Stimulated activated naive CD8-positive, alpha-beta T cell treated with anti-CD3 and anti-CD28 coated beads, Interleukin-15, amount 100 ng/mL, for 72 hours (primary cell): ENCODE results near the gene RANGAP1.
A peak's percentile ranks its signal among the peaks of the same experiment; 100 is the strongest.
"Not testable (repeated sequence)": the region's sequence is repeated elsewhere in the genome, so short reads cannot be mapped to it uniquely, and the experiment has no call there.

Experiments used
- ATAC-seq: fragments of 150-1000 bp; cut with Tn5 transposase; 2 replicates; pipeline ENCODE4 v1.10.0; 2021; ENCODE audit warnings: mild to moderate bottlenecking, moderate library complexity
- DNase-seq, 2 donors: peaks; one replicate each; pipeline ENCODE4 v3.0.0; 2021 to 2022
- H3K27ac Mint-ChIP-seq, 2 donors: one replicate each; pipeline ENCODE4 v1.8.0; 2022; ENCODE audit warnings: mild to moderate bottlenecking in 2 of 2, mixed read lengths in 2 of 2, moderate library complexity in 2 of 2
- H3K27me3 Mint-ChIP-seq: one replicate; pipeline ENCODE4 v1.8.0; 2022; ENCODE audit warnings: mixed read lengths
- H3K4me1 Mint-ChIP-seq: one replicate; pipeline ENCODE4 v1.8.0; 2022; ENCODE audit warnings: mild to moderate bottlenecking, mixed read lengths
- H3K4me3 Mint-ChIP-seq, 2 donors: one replicate each; pipeline ENCODE4 v1.8.0; 2022; ENCODE audit warnings: mild to moderate bottlenecking in 2 of 2, mixed read lengths in 2 of 2, moderate library complexity in 1 of 2
- H3K9me3 Mint-ChIP-seq, 2 donors: one replicate each; pipeline ENCODE4 v1.8.0; 2022; ENCODE audit warnings: mixed read lengths in 2 of 2

The RANGAP1 gene

DNA sequence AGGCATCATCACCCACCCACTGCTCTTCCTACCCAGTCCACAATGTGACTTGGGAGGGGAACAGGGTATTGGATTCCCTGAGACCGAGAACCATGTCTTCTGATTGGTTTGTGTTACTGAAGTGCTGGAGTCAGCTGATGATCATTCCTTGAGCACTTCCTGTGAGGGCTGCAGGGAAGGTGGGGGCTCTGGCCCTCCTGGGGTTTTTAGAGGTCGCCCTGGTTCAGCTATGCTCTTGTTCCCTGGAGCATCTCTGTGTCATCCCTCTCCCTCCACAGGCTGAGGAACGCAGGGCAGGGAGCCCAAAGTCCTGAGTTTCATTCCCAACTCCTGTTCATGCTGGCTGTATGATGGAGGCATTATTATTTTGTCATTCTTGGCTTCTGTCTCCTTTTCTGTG lies 22.1 kb upstream of the RANGAP1 start:
- Mint-ChIP-seq H3K4me1 (peaks cover 58% of the 10 kb centered on the region), H3K9me3 (no peaks in the 10 kb centered on the region), H3K4me3 (no peak overlapping the region), H3K27ac (peak overlapping the region in 1 of 2 donors; percentile 82), H3K27me3 (no peaks in the 10 kb centered on the region)
- no peak for DNase-seq
- ATAC-seq = no peak

DNA sequence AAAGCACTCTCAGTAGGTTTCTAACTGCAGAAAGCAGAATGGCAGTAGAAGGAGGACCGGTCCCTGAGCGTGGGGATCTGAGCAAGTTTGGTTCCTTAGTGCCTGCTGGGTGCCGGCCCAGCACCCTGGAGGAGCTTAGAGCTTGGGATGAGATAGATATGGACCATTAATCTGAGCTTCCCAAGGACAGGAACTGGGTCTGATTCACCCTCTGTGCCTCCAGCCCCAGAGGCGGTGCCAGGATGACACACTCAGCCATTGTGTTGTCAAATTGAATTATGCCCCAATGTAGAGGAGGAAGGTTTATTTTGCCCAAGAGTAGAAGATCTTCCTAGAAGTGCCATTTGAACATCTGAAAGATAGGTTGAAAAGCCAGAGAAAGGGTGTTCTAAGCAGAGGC lies 19.7 kb upstream of the RANGAP1 start:
- no peaks in the 10 kb centered on the region for H3K9me3 Mint-ChIP-seq
- H3K4me3 Mint-ChIP-seq = no peak overlapping the region
- H3K4me1 Mint-ChIP-seq = peaks cover 55% of the 10 kb centered on the region
- H3K27me3 Mint-ChIP-seq = no peaks in the 10 kb centered on the region
- no peak for DNase-seq
- H3K27ac Mint-ChIP-seq = peak overlapping the region in 1 of 2 donors; percentile 82
- ATAC-seq = no peak

DNA sequence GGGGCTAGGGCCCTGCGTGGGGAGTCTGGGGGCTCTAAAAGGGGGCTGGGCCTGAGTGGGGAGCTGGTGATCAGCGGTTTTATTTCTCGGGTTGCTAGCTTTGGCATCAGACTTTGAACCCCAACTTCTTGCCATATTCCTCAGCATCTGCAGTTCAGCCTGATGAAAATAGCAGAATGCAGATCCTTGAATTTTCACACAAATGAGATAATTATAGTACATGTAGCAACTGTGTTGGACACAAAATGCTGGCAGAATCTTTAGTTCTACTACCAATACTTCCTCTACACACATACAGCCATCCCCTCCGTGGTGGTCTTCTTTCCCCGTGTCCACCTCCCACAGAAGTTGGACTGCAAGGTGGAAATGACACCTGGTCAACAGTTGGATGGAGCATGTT lies 16.8 kb upstream of the RANGAP1 start:
- no peaks in the 10 kb centered on the region for H3K27me3 Mint-ChIP-seq
- peak overlapping the region; percentile 74 to 85 for H3K4me3 Mint-ChIP-seq
- peak overlapping the region; percentile 90 to 92 for H3K27ac Mint-ChIP-seq
- no peak for DNase-seq
- peaks cover 47% of the 10 kb centered on the region for H3K4me1 Mint-ChIP-seq
- ATAC-seq = no peak
- H3K9me3 Mint-ChIP-seq = no peaks in the 10 kb centered on the region

- DNase-seq = peak in 1 of 2 donors; percentile 10
- Mint-ChIP-seq H3K9me3 (no peaks in the 10 kb centered on the region), H3K27me3 (no peaks in the 10 kb centered on the region), H3K27ac (peak overlapping the region; percentile 90 to 92), H3K4me3 (peak overlapping the region; percentile 74 to 85), H3K4me1 (peaks cover 41% of the 10 kb centered on the region)
- peak; percentile 8 for ATAC-seq
Observed at GRCh38 chr22:41302021-41302767, 16.2 kb upstream of the RANGAP1 start.

- Mint-ChIP-seq H3K27me3 (no peaks in the 10 kb centered on the region), H3K4me1 (peaks cover 39% of the 10 kb centered on the region), H3K9me3 (no peaks in the 10 kb centered on the region), H3K4me3 (peak within 1 kb of the TSS; percentile 74 to 85), H3K27ac (peak within 1 kb of the TSS; percentile 89 to 90)
- peak; percentile 98 for ATAC-seq
- DNase-seq = peak; percentile 80 to 88
Observed at GRCh38 chr22:41301085-41302020, 15.4 kb upstream of the RANGAP1 start, which contains the start of gene ZC3H7B. TSS of gene ZC3H7B (plus strand) at chr22:41301525. CDS start at chr22:41320661, 19,136 bp downstream.

DNA sequence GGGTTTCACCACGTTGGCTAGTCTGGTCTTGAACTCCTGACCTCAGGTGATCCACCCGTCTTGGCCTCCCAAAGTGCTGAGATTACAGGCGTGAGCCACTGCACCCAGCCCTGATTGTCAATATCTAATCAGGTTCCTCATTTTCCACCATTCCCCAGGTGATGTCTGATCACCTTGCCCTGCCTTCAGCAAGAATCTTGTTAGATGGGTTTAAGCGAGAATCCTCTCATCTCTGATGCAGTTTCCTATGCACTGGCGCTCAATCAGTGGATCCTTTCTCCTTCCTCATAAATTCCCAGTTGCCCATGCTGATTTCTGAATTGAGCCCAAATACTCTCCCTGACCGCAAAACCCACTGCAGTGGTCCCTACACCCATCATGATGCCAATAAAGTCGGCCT lies 14.7 kb upstream of the RANGAP1 start:
- ATAC-seq = no peak
- Mint-ChIP-seq H3K27ac (peak overlapping the region in 1 of 2 donors; percentile 89), H3K9me3 (no peaks in the 10 kb centered on the region), H3K27me3 (no peaks in the 10 kb centered on the region), H3K4me1 (peaks cover 36% of the 10 kb centered on the region), H3K4me3 (peak overlapping the region; percentile 74 to 79)
- DNase-seq = no peak

DNA sequence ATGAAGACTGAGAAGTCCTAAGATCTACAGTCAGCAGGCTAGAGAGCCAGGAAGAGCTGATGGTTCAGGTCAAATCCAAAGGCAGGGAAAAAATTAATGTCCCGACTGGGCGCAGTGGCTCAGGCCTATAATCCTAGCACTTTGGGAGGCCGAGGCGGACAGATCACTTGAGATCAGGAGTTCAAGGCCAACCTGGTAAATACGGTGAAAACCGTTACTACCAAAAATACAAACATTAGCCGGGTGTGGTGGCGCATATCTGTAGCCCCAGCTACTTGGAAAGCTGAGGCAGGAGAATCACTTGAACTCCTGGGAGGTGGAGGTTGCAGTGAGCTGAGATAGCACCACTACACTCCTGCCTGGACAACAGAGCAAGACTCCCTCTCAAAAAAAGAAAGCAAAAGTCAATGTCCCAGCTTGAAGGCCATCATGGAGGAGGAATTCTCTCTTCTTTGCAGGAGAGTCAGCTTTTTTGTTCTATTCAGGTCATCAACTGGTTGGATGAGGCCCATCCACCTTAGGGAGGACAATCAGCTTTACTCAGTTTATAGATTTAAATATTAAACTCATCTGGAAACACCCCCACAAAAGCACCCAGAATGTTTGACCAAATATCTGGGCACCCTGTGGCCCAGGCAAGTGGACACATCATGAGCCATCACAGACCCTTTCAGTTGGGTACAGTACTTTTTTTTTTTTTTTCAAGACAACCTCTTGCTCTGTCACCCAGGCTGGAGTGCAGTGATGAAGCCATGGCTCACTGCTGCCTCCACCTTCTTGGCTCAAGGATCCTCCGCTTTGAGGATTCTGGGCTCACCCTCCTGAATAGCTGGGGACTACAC lies 11.1 kb upstream of the RANGAP1 start:
- Mint-ChIP-seq H3K27ac (no peak overlapping the region), H3K4me3 (no peak overlapping the region), H3K9me3 (no peaks in the 10 kb centered on the region), H3K27me3 (no peaks in the 10 kb centered on the region), H3K4me1 (peaks cover 6% of the 10 kb centered on the region)
- no peak for DNase-seq
- ATAC-seq = no peak

GRCh38 chr22:41294816-41295215 lies 8.8 kb upstream of the RANGAP1 start:
- not testable (repeated sequence) for H3K9me3 Mint-ChIP-seq, ATAC-seq

DNA sequence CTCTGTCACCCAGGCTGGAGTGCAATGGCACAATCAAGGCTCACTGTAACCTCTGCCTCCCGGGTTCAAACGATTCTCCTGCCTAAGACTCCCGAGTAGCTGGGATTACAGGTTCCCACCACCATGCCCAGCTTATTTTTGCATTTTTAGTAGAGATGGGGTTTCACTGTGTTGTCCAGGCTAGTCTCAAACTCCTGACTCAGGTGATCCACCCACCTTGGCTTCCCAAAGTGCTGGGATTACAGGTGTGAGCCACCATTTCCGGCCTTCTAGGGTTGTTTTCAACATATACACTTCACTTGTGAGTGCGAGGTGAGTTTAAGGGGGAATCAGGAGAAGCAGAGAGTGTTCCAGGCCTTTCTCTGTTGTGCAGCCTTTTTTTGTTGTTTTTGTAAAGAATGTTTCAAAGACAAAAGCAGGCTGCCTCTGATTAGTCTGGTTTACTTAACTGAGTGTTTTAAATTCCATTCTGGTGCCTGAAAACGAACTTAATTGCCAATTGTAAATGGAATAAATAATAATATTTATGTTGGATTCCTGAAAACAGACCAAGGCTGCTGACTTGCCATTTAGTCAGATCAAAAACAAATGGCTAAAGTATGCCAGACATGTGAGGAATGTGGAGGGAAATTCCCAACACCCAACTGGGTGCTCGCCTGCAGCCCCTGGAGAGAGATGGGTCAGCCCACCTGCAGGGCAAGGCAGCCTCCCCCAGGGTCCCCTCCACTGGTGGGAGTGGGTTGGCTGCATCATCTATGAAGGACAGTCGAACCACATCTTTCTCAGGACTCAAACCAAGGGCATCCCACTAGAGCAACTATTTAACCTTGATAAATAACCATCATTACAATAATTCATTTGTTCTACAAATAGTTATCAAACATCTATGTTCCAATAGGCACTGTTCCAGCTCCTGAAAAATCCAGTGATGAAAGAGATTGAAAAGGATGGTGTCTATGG lies 4.6 kb upstream of the RANGAP1 start:
- Mint-ChIP-seq H3K4me1 (peaks cover 15% of the 10 kb centered on the region), H3K4me3 (no peak overlapping the region), H3K9me3 (no peaks in the 10 kb centered on the region), H3K27ac (no peak overlapping the region), H3K27me3 (no peaks in the 10 kb centered on the region)
- ATAC-seq (no peak), DNase-seq (no peak)

More at GRCh38 chr22:41294816-41295215, 8.8 kb upstream of the RANGAP1 start:
- not testable (repeated sequence) for H3K27me3 Mint-ChIP-seq, H3K4me1 Mint-ChIP-seq, DNase-seq, H3K27ac Mint-ChIP-seq, H3K4me3 Mint-ChIP-seq

DNA sequence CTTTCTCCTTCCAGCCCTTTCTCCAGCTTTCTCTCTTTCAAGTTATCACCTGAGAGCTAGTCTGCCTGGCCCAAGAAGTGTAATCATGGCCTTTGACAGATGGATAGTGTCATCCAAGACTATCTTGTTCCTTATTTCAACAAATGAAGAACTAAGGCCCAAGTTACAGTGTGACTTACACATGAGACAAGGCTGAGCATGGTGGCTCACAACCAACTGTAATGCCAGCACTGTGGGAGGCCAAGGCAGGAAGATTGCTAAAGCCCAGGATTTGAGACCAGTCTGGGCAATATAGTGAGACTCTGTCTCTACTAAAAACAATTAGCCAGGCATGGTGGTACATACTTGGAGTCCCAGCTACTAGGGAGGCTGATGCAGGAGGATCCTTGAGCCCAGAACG lies 3.7 kb upstream of the RANGAP1 start:
- DNase-seq (no peak), ATAC-seq (no peak)
- H3K9me3 Mint-ChIP-seq = no peaks in the 10 kb centered on the region
- no peak overlapping the region for H3K4me3 Mint-ChIP-seq
- H3K27ac Mint-ChIP-seq = peak overlapping the region in 1 of 2 donors; percentile 50
- H3K4me1 Mint-ChIP-seq = peaks cover 21% of the 10 kb centered on the region
- H3K27me3 Mint-ChIP-seq = no peaks in the 10 kb centered on the region

DNA sequence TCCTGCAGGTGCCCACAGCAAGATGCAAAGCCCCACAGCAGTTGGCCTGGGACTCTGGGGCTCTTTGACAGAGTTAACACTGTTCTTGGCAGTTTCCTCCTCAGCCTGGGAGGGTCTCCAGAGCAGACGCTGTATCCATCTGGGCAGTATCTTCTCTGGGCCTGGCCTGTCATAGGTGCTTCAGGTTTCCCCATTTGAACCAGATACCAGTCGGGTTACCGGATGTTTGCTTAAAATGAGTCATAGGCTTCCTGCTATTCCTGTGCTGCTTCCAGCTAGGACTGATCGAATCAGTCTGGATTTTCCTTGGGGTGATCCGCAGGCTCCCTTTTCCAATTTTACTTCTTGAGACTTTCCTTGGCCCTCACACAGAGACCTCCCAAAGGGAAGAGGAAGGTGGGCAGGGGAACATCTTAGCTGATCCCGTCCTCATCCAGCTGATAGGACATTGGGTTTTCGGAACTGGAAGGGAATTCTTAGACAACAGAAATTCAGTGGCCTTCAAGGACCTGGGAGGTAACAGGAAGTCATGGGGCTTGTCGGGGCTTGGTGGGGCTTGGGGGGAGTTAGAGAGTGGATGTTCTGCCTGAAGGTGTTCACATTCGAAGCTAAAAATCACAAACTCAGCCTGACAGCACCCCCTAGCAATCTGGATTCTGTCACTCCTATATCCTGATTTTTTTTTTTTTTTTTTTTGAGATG lies 2.4 kb upstream of the RANGAP1 start:
- Mint-ChIP-seq H3K4me3 (peak overlapping the region; percentile 13 to 51), H3K4me1 (peaks cover 28% of the 10 kb centered on the region), H3K27ac (peak overlapping the region; percentile 93 to 95), H3K9me3 (no peaks in the 10 kb centered on the region), H3K27me3 (no peaks in the 10 kb centered on the region)
- ATAC-seq (no peak), DNase-seq (no peak)

GRCh38 chr22:41286639-41287091 lies 678 bp upstream of the RANGAP1 start:
- Mint-ChIP-seq H3K27me3 (no peaks in the 10 kb centered on the region), H3K9me3 (no peaks in the 10 kb centered on the region), H3K27ac (peak overlapping the region; percentile 99 to 100), H3K4me1 (peaks cover 38% of the 10 kb centered on the region), H3K4me3 (peak overlapping the region; percentile 94 to 96)
- DNase-seq (peak in 1 of 2 donors; percentile 79), ATAC-seq (peak; percentile 63)

DNA sequence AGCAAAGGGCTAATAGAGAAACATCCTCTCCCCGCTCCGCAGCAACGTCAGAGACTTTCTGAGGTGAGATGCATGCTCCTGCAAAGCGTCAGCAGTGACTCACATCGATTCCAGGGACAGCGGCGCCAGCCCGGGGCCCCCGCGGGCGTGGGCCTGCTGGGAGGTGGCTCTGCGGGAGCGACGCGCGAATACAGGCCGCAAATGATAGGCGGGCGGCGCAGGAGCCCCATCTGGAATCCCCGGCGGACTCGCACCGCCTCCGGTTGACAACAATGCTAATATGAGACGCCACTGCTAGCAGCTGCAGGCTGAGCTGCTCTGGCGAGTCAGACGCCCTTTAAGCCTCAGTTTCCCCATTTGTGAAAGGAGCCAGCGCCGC lies 557 bp downstream of the RANGAP1 start:
- Mint-ChIP-seq H3K4me1 (peaks cover 51% of the 10 kb centered on the region), H3K27ac (peak overlapping the region; percentile 99 to 100), H3K9me3 (no peaks in the 10 kb centered on the region), H3K27me3 (no peaks in the 10 kb centered on the region), H3K4me3 (peak overlapping the region; percentile 94 to 96)
- ATAC-seq (peak; percentile 76), DNase-seq (peak; percentile 93 to 95)

DNA sequence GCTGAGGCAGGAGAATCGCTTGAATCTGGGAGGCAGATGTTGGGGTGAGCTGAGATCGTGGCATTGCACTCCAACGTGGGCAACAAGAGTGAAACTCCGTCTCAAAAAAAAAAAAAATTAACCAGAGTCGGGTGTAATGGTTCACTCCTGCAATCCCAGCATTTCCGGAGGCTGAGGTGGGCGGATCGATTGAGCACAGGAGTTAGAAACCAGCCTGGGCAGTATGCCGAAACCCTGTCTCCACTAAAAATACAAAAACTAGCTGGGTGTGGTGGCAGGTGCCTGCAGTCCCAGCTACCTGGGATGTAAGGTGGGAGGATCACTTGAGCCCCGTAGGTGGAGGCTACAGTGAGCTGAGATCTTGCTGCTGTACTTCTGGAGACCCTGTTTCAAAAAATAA lies 1.5 kb downstream of the RANGAP1 start:
- Mint-ChIP-seq H3K4me1 (peaks cover 54% of the 10 kb centered on the region), H3K27ac (peak overlapping the region; percentile 82 to 100)
- no peak for ATAC-seq

More for the DNA sequence above, 1.5 kb downstream of the RANGAP1 start:
- no peak for DNase-seq
- Mint-ChIP-seq H3K27me3 (no peaks in the 10 kb centered on the region), H3K4me3 (peak overlapping the region; percentile 94 to 96), H3K9me3 (no peaks in the 10 kb centered on the region)
